Caco-2 (cell line): Measurements from ENCODE around the gene LRRK2. TPM values are rescaled to one million over a fixed set of nuclear protein-coding genes. Genes with fewer than 3 reads are reported as not detected.

Experiments
- BruUV-seq: library from RNA; stranded (reverse); fragments of 400-500 nt; replicated peaks from 2 replicates; lab custom pipeline; 2021; lab: Mats Ljungman, UMichigan
- CTCF ChIA-PET: fragments of 300-600 bp; sonication (Branson Sonifier 250); formaldehyde crosslinking; loops from one replicate; lab custom pipeline; 2022; ENCODE audit warnings: antibody characterized with exemption; lab: Charles Lee
- POLR2A ChIA-PET: fragments of 300-600 bp; sonication (Branson Sonifier 250); formaldehyde crosslinking; loops from one replicate; lab custom pipeline; 2022; ENCODE audit warnings: antibody characterized with exemption; lab: Charles Lee
- DNase-seq, 2 experiments: peaks; one replicate each; pipeline versions ENCODE4 v3.0.0 to v3.0.0-alpha.2; 2020 to 2022
- H3K27me3 ChIP-seq: replicated peaks from 2 replicates; pipeline ENCODE4 v1.6.0; 2011; ENCODE audit warnings: low read length; ENCODE audit not compliant: control insufficient read depth, insufficient read depth
- H3K36me3 ChIP-seq: 2 replicates; pipeline ENCODE4 v1.5.1; 2011; ENCODE audit warnings: low read length; ENCODE audit not compliant: control insufficient read depth, insufficient read depth
- H3K4me1 ChIP-seq: fragments of 250-450 bp; sonication (Bioruptor Pico); 2 replicates; pipeline ENCODE4 v1.5.1; 2020; ENCODE audit warnings: mild to moderate bottlenecking
- H3K4me3 ChIP-seq: 2 replicates; pipeline ENCODE4 v1.5.1; 2011; ENCODE audit warnings: low read depth, mild to moderate bottlenecking, control low read depth, low read length
- H3K9me3 ChIP-seq: fragments of 250-450 bp; sonication (Bioruptor Pico); 2 replicates; pipeline ENCODE4 v1.5.1; 2020; ENCODE audit warnings: mild to moderate bottlenecking, moderate library complexity
- H3K27ac Mint-ChIP-seq: one replicate; pipeline ENCODE4 v1.8.0; 2022; ENCODE audit warnings: mixed read lengths; ENCODE audit not compliant: unreplicated experiment
- H3K27me3 Mint-ChIP-seq: one replicate; pipeline ENCODE4 v1.8.0; 2022; ENCODE audit warnings: mixed read lengths; ENCODE audit not compliant: insufficient read depth, unreplicated experiment
- H3K36me3 Mint-ChIP-seq: one replicate; pipeline ENCODE4 v1.8.0; 2022; ENCODE audit warnings: mild to moderate bottlenecking, mixed read lengths; ENCODE audit not compliant: insufficient read depth, unreplicated experiment
- H3K4me1 Mint-ChIP-seq: one replicate; pipeline ENCODE4 v1.8.0; 2022; ENCODE audit warnings: low read depth, mixed read lengths; ENCODE audit not compliant: unreplicated experiment
- H3K4me3 Mint-ChIP-seq: one replicate; pipeline ENCODE4 v1.8.0; 2022; ENCODE audit warnings: mild to moderate bottlenecking, moderate library complexity, mixed read lengths; ENCODE audit not compliant: unreplicated experiment
- H3K9me3 Mint-ChIP-seq: one replicate; pipeline ENCODE4 v1.8.0; 2022; ENCODE audit warnings: mixed read lengths; ENCODE audit not compliant: unreplicated experiment
- CTCF ChIP-seq, 2 experiments: fragments of 200-600 bp in 1 of 2; IDR thresholded peaks; 1 replicate in 1 of 2; 2 replicates in 1 of 2; pipeline versions ENCODE4 v1.5.1 to v1.8.0; 2011 to 2022; ENCODE audit warnings: antibody characterized with exemption in 1 of 2, control low read depth in 1 of 2, inconsistent platforms in 1 of 2, low read depth in 1 of 2, low read length in 1 of 2, mild to moderate bottlenecking in 1 of 2, moderate library complexity in 1 of 2; ENCODE audit not compliant: insufficient read depth in 1 of 2, severe bottlenecking in 1 of 2, unreplicated experiment in 1 of 2
- intact Hi-C: fragments of 100-400 bp; cut with micrococcal nuclease; formaldehyde crosslinking; loops from one replicate; pipeline ENCODE4 v1.10.0; 2022; ENCODE audit not compliant: unreplicated experiment
- total RNA-seq: library from RNA; stranded (reverse); gene quantifications from 2 replicates; pipeline ENCODE4 v1.2.3, GENCODE V29; 2022

LRRK2 gene
- total RNA-seq, 1 experiment from 2014 or later, result 0.11 TPM

DNA sequence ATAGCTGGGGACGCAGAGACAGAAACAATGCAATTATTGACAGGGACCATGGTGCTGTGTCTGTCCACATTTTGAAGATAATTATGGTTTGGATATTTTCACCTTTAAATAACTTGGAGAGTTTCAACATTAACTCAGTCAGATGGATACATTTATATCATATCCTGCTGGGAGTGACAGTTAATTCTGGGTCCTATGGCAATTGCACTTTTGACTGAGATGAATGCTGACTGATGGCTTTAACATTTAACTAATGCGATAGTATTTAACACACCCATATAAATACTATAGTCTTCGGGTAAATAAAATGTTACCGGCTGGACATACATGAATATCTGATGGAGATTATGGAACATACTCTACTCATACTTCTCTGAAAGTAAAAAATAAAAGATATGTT is 118.3 kb downstream of the LRRK2 start:
- no peaks in the 10 kb centered on the region for H3K9me3 ChIP-seq
- no peaks in the 10 kb centered on the region for H3K36me3 ChIP-seq
- ChIA-PET CTCF (no interaction called here), POLR2A (no interaction called here)
- Mint-ChIP-seq H3K27me3 (peaks cover 2% of the 10 kb centered on the region), H3K36me3 (no peaks in the 10 kb centered on the region), H3K9me3 (no peaks in the 10 kb centered on the region), H3K4me1 (no peaks in the 10 kb centered on the region), H3K27ac (no peak overlapping the region), H3K4me3 (no peak overlapping the region)
- no peak for DNase-seq
- no peaks in the 10 kb centered on the region for H3K4me1 ChIP-seq
- H3K27me3 ChIP-seq, result no peaks in the 10 kb centered on the region
- TF ChIP-seq CTCF (IDR thresholded peaks at IDR 0.05; ENCODE audit: insufficient read depth in 1 of 2, low read depth in 1 of 2, low read length in 1 of 2, severe bottlenecking in 1 of 2, unreplicated experiment in 1 of 2), result no peak
- no peak overlapping the region for H3K4me3 ChIP-seq
- no TSS peak for BruUV-seq
- intact Hi-C loops, result loop anchor here (10.0 kb wide), 1 partner anchor 242 kb away; no protein-coding TSS in a partner anchor

GRCh38 chr12:40344312-40344711 is 119.5 kb downstream of the LRRK2 start:
- no peaks in the 10 kb centered on the region for H3K9me3 Mint-ChIP-seq
- POLR2A ChIA-PET, result no interaction called here

DNA sequence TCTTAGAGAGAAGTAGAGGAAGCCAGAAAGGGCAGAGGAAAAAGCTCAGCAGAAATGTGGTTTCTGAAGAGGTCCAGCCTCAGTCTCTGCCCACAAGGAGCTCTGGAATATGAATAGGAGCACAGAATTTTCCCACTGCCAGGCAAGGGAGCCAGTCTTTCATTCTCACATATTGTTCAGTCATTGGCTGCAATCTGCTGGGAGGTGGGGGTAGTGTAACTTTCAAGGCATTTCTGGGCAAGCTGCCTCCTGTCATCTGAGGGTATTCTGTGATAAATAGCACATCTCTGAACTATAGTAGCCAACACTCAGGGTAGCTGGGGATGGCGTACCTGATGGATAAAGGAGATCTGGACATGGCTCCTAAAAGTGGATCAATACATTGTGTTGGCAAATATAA is 127.2 kb downstream of the LRRK2 start:
- no peak overlapping the region for H3K27ac Mint-ChIP-seq
- no TSS peak for BruUV-seq
- POLR2A ChIA-PET, result no interaction called here

More at GRCh38 chr12:40344312-40344711, 119.5 kb downstream of the LRRK2 start:
- intact Hi-C loops, result loop anchor here (10.0 kb wide), 1 partner anchor 240 kb away; no protein-coding TSS in a partner anchor
- H3K4me3 Mint-ChIP-seq, result no peak overlapping the region
- H3K27me3 ChIP-seq, result no peaks in the 10 kb centered on the region
- no peak overlapping the region for H3K4me3 ChIP-seq
- peaks cover 2% of the 10 kb centered on the region for H3K27me3 Mint-ChIP-seq
- no TSS peak for BruUV-seq
- H3K36me3 ChIP-seq, result no peaks in the 10 kb centered on the region
- CTCF ChIA-PET, result no interaction called here
- no peak for DNase-seq
- no peak for TF ChIP-seq CTCF (IDR thresholded peaks at IDR 0.05; ENCODE audit: insufficient read depth in 1 of 2, low read depth in 1 of 2, low read length in 1 of 2, severe bottlenecking in 1 of 2, unreplicated experiment in 1 of 2)
- H3K4me1 ChIP-seq, result no peaks in the 10 kb centered on the region
- no peaks in the 10 kb centered on the region for H3K9me3 ChIP-seq
- H3K27ac Mint-ChIP-seq, result no peak overlapping the region
- H3K4me1 Mint-ChIP-seq, result no peaks in the 10 kb centered on the region
- no peaks in the 10 kb centered on the region for H3K36me3 Mint-ChIP-seq

More for the DNA sequence above, 127.2 kb downstream of the LRRK2 start:
- Mint-ChIP-seq H3K27me3 (no peaks in the 10 kb centered on the region), H3K4me1 (no peaks in the 10 kb centered on the region), H3K9me3 (no peaks in the 10 kb centered on the region), H3K36me3 (no peaks in the 10 kb centered on the region), H3K4me3 (no peak overlapping the region)
- Histone ChIP-seq H3K27me3 (no peaks in the 10 kb centered on the region), H3K9me3 (no peaks in the 10 kb centered on the region), H3K36me3 (no peaks in the 10 kb centered on the region), H3K4me1 (no peaks in the 10 kb centered on the region), H3K4me3 (no peak overlapping the region)
- CTCF ChIA-PET, result no interaction called here
- no peak for TF ChIP-seq CTCF (IDR thresholded peaks at IDR 0.05; ENCODE audit: insufficient read depth in 1 of 2, low read depth in 1 of 2, low read length in 1 of 2, severe bottlenecking in 1 of 2, unreplicated experiment in 1 of 2)
- intact Hi-C loops, result no loop called here
- DNase-seq, result no peak
